Motor neuron (in vitro differentiated cells): Measurements from ENCODE around the gene LAPTM4A. TPM values are rescaled to one million over a fixed set of nuclear protein-coding genes. Genes with fewer than 3 reads are reported as not detected.
A peak's percentile ranks its signal among the peaks of the same experiment; 100 is the strongest.

ENCODE experiments used
- ATAC-seq, 8 experiments: fragments of 200-7000 bp; cut with Tn5 transposase; replicated peaks in 6 of 8; 2 replicates each; pipeline ENCODE4 v1.8.0; 2021; ENCODE audit warnings: mild to moderate bottlenecking in 8 of 8, moderate library complexity in 8 of 8
- H3K27ac ChIP-seq, 2 donors: fragments of 250-450 bp; sonication (Bioruptor Pico); 2 replicates each; pipeline ENCODE4 v1.9.0; 2021; ENCODE audit warnings: antibody characterized with exemption in 2 of 2, mild to moderate bottlenecking in 2 of 2, moderate library complexity in 1 of 2
- H3K4me1 ChIP-seq, 2 donors: fragments of 250-450 bp; sonication (Bioruptor Pico); replicated peaks in 1 of 2; 2 replicates each; pipeline ENCODE4 v1.6.1; 2021; ENCODE audit warnings: antibody characterized with exemption in 2 of 2, mild to moderate bottlenecking in 2 of 2, moderate library complexity in 1 of 2
- H3K4me3 ChIP-seq, 5 donors: fragments of 250-450 bp; sonication (Bioruptor Pico); 2 replicates each; pipeline ENCODE4 v1.9.0; 2021; ENCODE audit warnings: antibody characterized with exemption in 5 of 5, mild to moderate bottlenecking in 5 of 5, moderate library complexity in 4 of 5
- WGBS, 10 experiments: fragments of 450-650 bp; shearing (Covaris generic); methylation state at CpG; one replicate each; pipeline ENCODE4 v1.0.0; 2022; 5-methylcytosine and 5-hydroxymethylcytosine counted together
- in situ Hi-C, 9 experiments: fragments of 400-800 bp; cut with MboI; loops; one replicate each; pipeline ENCODE4 v1.15.0; 2021; ENCODE audit warnings: low sequenced_read_pairs in 9 of 9, low pct_unique_long_range_greater_than_20kb in 2 of 9; ENCODE audit not compliant: unreplicated experiment in 9 of 9
- total RNA-seq, 8 experiments: library from RNA; unstranded; fragments of 300-600 nt; gene quantifications; 2 replicates each; pipeline versions ENCODE4 v1.2.3 to v1.2.4, GENCODE V29; 2022

The LAPTM4A gene
- total RNA-seq, 8 experiments from 2014 or later, result 30.9 to 361 (median 112) TPM

DNA sequence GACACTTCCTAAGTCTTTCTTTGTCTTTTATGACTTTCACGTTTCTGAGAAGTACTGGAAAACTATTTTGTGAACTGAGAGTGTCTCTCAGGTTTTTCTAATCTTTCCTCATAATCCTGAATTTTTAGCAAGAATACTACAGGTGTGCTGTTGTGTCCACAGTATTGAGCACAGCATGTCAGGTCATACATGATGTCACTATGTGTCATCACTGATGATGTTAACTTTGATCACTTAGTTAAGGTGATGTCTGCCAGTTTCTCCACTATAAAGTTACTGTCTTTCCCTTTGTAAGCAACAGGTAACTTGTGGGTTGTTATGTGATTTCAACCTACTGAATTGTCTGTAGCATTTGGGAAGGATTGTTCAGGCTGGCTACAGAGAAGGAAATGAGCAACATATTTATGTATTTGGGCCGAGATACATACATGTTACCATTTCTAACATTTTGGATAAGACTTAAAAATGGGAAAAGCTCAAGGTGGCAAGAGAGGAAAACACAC, 50.0 kb downstream of the LAPTM4A start:
- WGBS, 10 experiments, result 33 to 86% (median 70%) methylated on average over 1 to 2 of the region's 2 CpGs; no CpG with 5 or more reads in 2 of the 10 experiments

DNA sequence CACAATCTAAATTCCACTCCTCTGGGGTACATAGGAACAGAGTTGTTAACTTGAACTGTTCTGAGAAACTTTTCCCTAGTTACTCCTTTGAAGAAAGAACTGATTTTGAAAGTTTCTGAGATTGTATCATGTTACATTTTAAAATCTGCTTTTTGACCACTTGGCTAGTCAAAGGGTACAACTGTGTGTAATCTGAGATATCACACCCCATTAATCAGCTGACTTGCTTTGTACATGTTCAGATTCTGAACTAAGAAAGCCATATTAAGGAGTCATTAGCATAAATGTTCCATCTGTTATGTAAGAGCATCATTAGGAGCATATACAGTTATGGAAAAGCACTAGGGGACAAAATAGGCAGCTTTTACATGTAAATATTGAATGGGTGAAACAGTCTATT, 57.7 kb downstream of the LAPTM4A start:
- in situ Hi-C loops, result no loop called here
- Histone ChIP-seq H3K4me3 (no peak overlapping the region), H3K27ac (no peak overlapping the region), H3K4me1 (peaks cover 6 to 7% of the 10 kb centered on the region in 2 donors)
- peak in 1 of 8 experiments; percentile 7 for ATAC-seq

More for the DNA sequence above, 50.0 kb downstream of the LAPTM4A start:
- Histone ChIP-seq H3K27ac (no peak overlapping the region), H3K4me3 (no peak overlapping the region), H3K4me1 (no peaks in the 10 kb centered on the region)
- in situ Hi-C loops, result loop anchor here in 1 of 9 experiments (25.0 kb wide), 1 partner anchor 111 kb away; no protein-coding TSS in a partner anchor
- ATAC-seq, result no peak

DNA sequence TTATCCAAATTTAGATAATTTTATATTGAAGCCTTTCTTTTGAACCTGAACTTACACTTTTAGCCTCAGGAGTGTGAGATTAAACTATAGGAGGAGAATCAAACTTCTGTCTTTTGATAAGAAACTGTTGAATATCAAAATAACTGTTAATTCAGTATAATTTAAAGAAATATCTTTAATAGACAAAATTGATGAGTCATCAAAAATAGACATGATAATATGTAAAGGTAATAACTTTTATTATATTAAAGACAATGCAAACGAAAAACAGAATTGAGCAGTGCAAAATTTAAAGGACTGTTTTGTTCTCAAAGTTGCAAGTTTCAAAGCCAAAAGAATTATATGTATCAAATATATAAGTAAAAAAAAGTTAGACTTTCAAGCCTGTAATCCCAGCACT, 59.5 kb downstream of the LAPTM4A start:
- Histone ChIP-seq H3K27ac (no peak overlapping the region), H3K4me3 (no peak overlapping the region), H3K4me1 (peaks cover 9 to 11% of the 10 kb centered on the region in 2 donors)
- in situ Hi-C loops, result no loop called here
- ATAC-seq, result no peak
- WGBS, 10 experiments, result 10 to 94% (median 56%) methylated on average over 1 of the region's 1 CpG; no CpG with 5 or more reads in 1 of the 10 experiments

DNA sequence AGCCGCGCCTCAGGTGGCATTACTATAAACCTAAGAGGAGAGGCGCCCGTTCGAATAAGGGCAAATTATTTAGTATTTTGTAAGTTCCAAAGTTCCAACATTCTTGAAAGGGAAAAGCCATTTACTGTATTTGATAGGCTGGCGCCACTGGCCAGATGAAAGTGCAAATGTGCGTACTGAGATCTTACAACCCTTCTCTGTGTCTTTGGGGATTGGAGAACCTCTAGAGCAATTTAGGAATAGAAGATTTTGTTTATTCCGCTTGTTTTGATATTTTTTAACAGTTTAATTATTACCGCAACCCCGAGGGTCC, 61.1 kb downstream of the LAPTM4A start:
- 0 to 50% (median 32%) methylated on average over 1 to 9 of the region's 10 CpGs for WGBS, 10 experiments
- peak overlapping the region; percentile 47 to 58 for H3K27ac ChIP-seq
- in situ Hi-C loops, result no loop called here

DNA sequence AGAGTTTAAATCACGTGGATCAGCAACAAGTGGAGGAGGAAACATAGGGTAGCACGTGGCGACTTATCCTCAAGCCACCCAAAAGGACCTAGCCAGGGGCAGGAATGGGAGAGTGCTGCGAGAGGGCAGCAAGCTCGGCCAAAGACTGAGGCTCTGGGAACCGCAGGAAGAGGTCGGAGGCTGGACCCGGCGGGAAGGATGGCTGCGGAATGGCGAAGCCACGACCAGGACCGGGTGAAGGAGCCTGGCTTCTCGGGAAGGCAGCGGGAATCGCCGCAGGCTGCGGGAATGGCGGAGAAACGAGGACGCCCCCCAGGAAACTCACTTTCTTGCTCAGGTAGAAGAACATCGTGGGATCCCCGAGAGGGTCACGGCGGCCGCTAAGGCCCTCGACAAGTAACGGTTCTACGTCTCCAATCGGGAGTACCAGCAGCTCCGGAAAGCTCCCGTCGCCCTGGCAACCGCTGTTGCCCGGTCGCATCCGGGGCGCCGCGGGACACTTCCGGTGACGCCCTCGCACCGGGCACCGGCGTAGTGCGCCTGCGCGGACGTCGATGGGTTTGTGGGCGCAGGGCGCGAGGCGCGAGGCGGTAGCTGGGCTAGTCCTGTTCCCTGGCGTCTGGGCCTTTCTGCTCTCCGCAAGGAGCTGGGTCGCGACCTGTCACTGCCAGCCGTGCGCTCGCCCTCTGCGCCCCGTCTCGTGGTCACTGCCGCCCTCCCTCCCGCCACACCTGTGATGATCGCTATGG, 61.6 kb downstream of the LAPTM4A start, which contains the start of gene WDR35:
TSS of gene WDR35 (minus strand) at position 439 of the 749 bp plus-strand sequence. CDS start at position 349, 90 bp downstream.
- peak; percentile 93 to 99 (median 98) for ATAC-seq
- Histone ChIP-seq H3K27ac (peak within 1 kb of the TSS; percentile 47 to 58), H3K4me1 (peaks cover 9 to 11% of the 10 kb centered on the region in 2 donors), H3K4me3 (peak within 1 kb of the TSS; percentile 57 to 92 (median 82))
- WGBS, 10 experiments, result 0% methylated on average over 1 to 25 of the region's 70 CpGs
- in situ Hi-C loops, result no loop called here

More for the DNA sequence above, 61.1 kb downstream of the LAPTM4A start:
- peaks cover 9 to 11% of the 10 kb centered on the region in 2 donors for H3K4me1 ChIP-seq
- no peak for ATAC-seq
- H3K4me3 ChIP-seq, result peak overlapping the region; percentile 57 to 92 (median 82)

DNA sequence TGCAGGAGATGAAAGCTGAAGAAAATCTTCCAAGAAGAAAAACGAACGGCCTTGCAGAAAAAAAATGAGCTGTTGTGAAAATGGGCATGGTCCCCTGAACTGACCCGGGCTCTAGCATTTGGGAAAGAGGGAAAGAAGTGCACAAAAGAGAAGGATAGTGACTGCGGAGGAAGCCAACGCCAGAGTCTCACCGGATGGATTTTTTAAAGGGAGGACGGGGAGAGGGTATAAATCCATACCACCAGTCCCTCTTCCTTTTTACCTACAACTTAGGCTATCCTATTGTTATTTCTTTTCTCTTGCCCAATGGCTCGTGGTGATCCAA, 62.1 kb downstream of the LAPTM4A start:
- no peak for ATAC-seq
- WGBS, 10 experiments, result 0 to 4% (median 0%) methylated on average over 1 to 8 of the region's 8 CpGs; no CpG with 5 or more reads in 1 of the 10 experiments
- Histone ChIP-seq H3K4me1 (peaks cover 9 to 11% of the 10 kb centered on the region in 2 donors), H3K27ac (no peak overlapping the region), H3K4me3 (peak overlapping the region; percentile 57 to 92 (median 82))
- in situ Hi-C loops, result no loop called here

DNA sequence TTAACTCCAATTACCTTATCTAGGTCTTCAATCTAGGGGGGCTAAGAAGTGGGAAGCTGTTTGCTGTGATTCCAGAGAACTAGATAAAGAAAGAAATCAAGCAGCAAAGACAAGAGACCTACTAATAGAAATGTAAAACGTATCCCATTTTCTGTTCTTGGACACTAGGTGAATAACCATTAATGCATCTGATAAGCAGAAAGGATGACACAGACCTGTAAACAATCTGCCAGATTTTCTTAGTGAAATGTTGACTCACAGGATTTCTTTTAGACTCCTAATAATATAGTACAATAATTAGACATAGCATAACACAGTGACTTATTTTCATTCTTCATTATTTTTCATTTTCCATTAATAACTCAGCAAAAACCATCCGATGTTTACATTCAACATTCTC, 62.8 kb downstream of the LAPTM4A start:
- in situ Hi-C loops, result no loop called here
- H3K27ac ChIP-seq, result no peak overlapping the region
- peak overlapping the region; percentile 57 to 92 (median 82) for H3K4me3 ChIP-seq
- 13 to 59% (median 37%) methylated on average over 1 to 2 of the region's 2 CpGs for WGBS, 10 experiments
- H3K4me1 ChIP-seq, result peaks cover 9 to 11% of the 10 kb centered on the region in 2 donors
- no peak for ATAC-seq

DNA sequence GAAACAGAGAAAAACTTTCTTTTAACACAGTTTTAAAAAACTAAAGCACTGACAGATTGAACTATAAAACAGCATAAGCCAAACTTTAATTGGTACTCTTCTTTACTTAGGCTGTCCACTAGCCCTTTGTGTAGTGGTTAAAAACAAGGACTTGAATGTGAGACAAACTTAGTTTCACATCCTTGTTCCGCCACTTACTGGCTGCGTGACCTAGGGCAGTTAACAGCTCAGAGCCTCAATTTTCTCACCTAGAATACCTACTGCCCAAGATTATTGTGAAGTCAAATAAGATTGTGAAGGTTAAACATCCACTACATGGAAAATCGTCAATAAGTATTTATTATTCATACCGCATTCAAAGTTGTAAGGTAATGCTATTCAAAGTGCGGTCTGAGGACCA, 63.5 kb downstream of the LAPTM4A start:
- in situ Hi-C loops, result no loop called here
- no peak overlapping the region for H3K4me3 ChIP-seq
- no peak overlapping the region for H3K27ac ChIP-seq
- WGBS, 10 experiments, result 50 to 100% (median 91%) methylated on average over 1 to 4 of the region's 5 CpGs; no CpG with 5 or more reads in 2 of the 10 experiments
- no peak for ATAC-seq
- peaks cover 9 to 11% of the 10 kb centered on the region in 2 donors for H3K4me1 ChIP-seq

Other genes starting within 250 kb of the LAPTM4A start
- gene TTC32, start 149.6 kb downstream of the LAPTM4A start, total RNA-seq, result 10 to 100 TPM; 14.4 to 20.9 (median 18.0) TPM
- 10 to 100 TPM in 5 of 8 experiments, 1 to 10 TPM in 3; 6.5 to 28.9 (median 12.9) TPM for gene WDR35, start 61.5 kb downstream of the LAPTM4A start, total RNA-seq
- 1 to 10 TPM in 3 of 8 experiments, under 1 TPM in 5; 0.14 to 3.4 (median 0.66) TPM for gene MATN3, start 39.0 kb downstream of the LAPTM4A start, total RNA-seq
- gene SDC1, start 173.5 kb upstream of the LAPTM4A start, total RNA-seq, result 10 to 100 TPM in 2 of 8 experiments, 1 to 10 TPM in 6; 1.7 to 26.2 (median 8.1) TPM